Sigmoid colon (tissue), 7 donors: ENCODE results near the gene C1orf74. TPM values are rescaled to one million over a fixed set of nuclear protein-coding genes. Genes with fewer than 3 reads are reported as not detected.

Experiments
- DNase-seq: peaks from one replicate; pipeline ENCODE4 v3.0.0-alpha.2; 2019
- H3K27ac ChIP-seq, 4 donors: fragments of 200-600 bp; sonication (generic); one replicate each; pipeline ENCODE4 v1.5.1; 2016 to 2019; ENCODE audit warnings: mild to moderate bottlenecking in 1 of 4
- H3K27me3 ChIP-seq, 3 donors: fragments of 200-600 bp; sonication (generic); one replicate each; pipeline ENCODE4 v1.5.1; 2019; ENCODE audit warnings: mild to moderate bottlenecking in 1 of 3
- H3K36me3 ChIP-seq, 4 donors: fragments of 200-600 bp; sonication (generic); one replicate each; pipeline ENCODE4 v1.5.1; 2016 to 2019
- H3K4me1 ChIP-seq, 4 donors: fragments of 200-600 bp; sonication (generic); one replicate each; pipeline ENCODE4 v1.5.1; 2017 to 2019
- H3K4me3 ChIP-seq, 4 donors: fragments of 200-600 bp; sonication (generic); one replicate each; pipeline ENCODE4 v1.5.1; 2017 to 2019; ENCODE audit warnings: mild to moderate bottlenecking in 2 of 4, moderate library complexity in 1 of 4
- H3K9me3 ChIP-seq, 4 donors: fragments of 200-600 bp in 3 of 4; sonication (generic) in 3 of 4; one replicate each; pipeline versions ENCODE4 v1.5.1 to v1.6.1; 2013 to 2019
- CTCF ChIP-seq, 4 experiments: fragments of 450-650 bp in 3 of 4; fragments of 200-600 bp in 1 of 4; IDR thresholded peaks; one replicate each; pipeline ENCODE4 v1.5.1; 2016 to 2019; ENCODE audit warnings: antibody characterized with exemption in 4 of 4, mild to moderate bottlenecking in 3 of 4, moderate library complexity in 2 of 4
- EP300 ChIP-seq, 4 donors: sonication (generic); formaldehyde crosslinking; IDR thresholded peaks; one replicate each; pipeline ENCODE4 v1.6.1; 2017; ENCODE audit warnings: antibody characterized with exemption in 4 of 4
- POLR2A ChIP-seq, 2 donors: fragments of 450-650 bp; IDR thresholded peaks; one replicate each; pipeline ENCODE4 v1.6.1; 2016; ENCODE audit warnings: antibody characterized with exemption in 2 of 2, mild to moderate bottlenecking in 2 of 2, moderate library complexity in 2 of 2
- POLR2AphosphoS5 ChIP-seq, 4 donors: sonication (generic); formaldehyde crosslinking; IDR thresholded peaks; one replicate each; pipeline ENCODE4 v1.6.1; 2017; ENCODE audit warnings: antibody characterized with exemption in 4 of 4
- WGBS, 2 donors: extraction: QIAGEN DNeasy Blood & Tissue Kit; methylation state at CpG; one replicate each; pipeline ENCODE4 v1.1.7; 2013; 5-methylcytosine and 5-hydroxymethylcytosine counted together
- intact Hi-C: fragments of 100-400 bp; cut with DNase I; formaldehyde crosslinking; loops from one replicate; pipeline ENCODE4 v1.15.1; 2023
- polyA plus RNA-seq, 3 donors: library from polyadenylated mRNA; stranded (reverse); fragments of 200-250 nt; gene quantifications; one replicate each; pipeline ENCODE4 v1.2.3, GENCODE V29; 2013
- total RNA-seq, 4 donors: library from RNA; depleted of rRNA; stranded (reverse); fragments of >200 nt; gene quantifications; one replicate each; pipeline ENCODE4 v1.1.0, GENCODE V29; 2016
- donor health status: healthy with polysubstance abuse.
- donor health status: Bipolar disorder and iron deficiency.
- donor health status: healthy.

Gene C1orf74
- total and polyA plus RNA-seq, 7 donors, result 0.28 to 1.8 (median 1.2) TPM

GRCh38 chr1:209822706-209823105 is 38.3 kb upstream of the C1orf74 start:
- Histone ChIP-seq H3K4me1 (peaks cover 0 to 4% (median 0%) of the 10 kb centered on the region in 4 donors), H3K36me3 (no peaks in the 10 kb centered on the region), H3K9me3 (no peaks in the 10 kb centered on the region), H3K4me3 (no peak overlapping the region), H3K27me3 (no peaks in the 10 kb centered on the region), H3K27ac (no peak overlapping the region)
- no peak for DNase-seq
- intact Hi-C loops, result loop anchor here (10.0 kb wide), 1 partner anchor 58 kb away; no protein-coding TSS in a partner anchor
- TF ChIP-seq POLR2AphosphoS5 (IDR thresholded peaks at IDR 0.05), result no peak
- no peak for TF ChIP-seq EP300 (IDR thresholded peaks at IDR 0.05)
- TF ChIP-seq POLR2A (IDR thresholded peaks at IDR 0.05), result no peak
- TF ChIP-seq CTCF (IDR thresholded peaks at IDR 0.05), result no peak
- WGBS, 2 donors, result 34 to 59% methylated on average over 7 of the region's 7 CpGs

- 41 to 64% methylated on average over 4 of the region's 4 CpGs for WGBS, 2 donors
- DNase-seq, result no peak
- Histone ChIP-seq H3K4me1 (no peaks in the 10 kb centered on the region), H3K27me3 (no peaks in the 10 kb centered on the region), H3K4me3 (no peak overlapping the region), H3K9me3 (no peaks in the 10 kb centered on the region), H3K36me3 (no peaks in the 10 kb centered on the region), H3K27ac (no peak overlapping the region)
- intact Hi-C loops, result loop anchor here (10.0 kb wide), 1 partner anchor 56 kb away; no protein-coding TSS in a partner anchor
- no peak for TF ChIP-seq POLR2A (IDR thresholded peaks at IDR 0.05)
- TF ChIP-seq CTCF (IDR thresholded peaks at IDR 0.05), result no peak
- no peak for TF ChIP-seq EP300 (IDR thresholded peaks at IDR 0.05)
- no peak for TF ChIP-seq POLR2AphosphoS5 (IDR thresholded peaks at IDR 0.05)
Measured at GRCh38 chr1:209820986-209821385, 36.6 kb upstream of the C1orf74 start.

- intact Hi-C loops, result no loop called here
- H3K27me3 ChIP-seq, result no peaks in the 10 kb centered on the region
Measured at GRCh38 chr1:209819058-209819457, 34.7 kb upstream of the C1orf74 start.

GRCh38 chr1:209817691-209818090 is 33.3 kb upstream of the C1orf74 start:
- no peak overlapping the region for H3K27ac ChIP-seq
- no peak overlapping the region for H3K4me3 ChIP-seq
- no peaks in the 10 kb centered on the region for H3K9me3 ChIP-seq
- no peak for DNase-seq
- H3K4me1 ChIP-seq, result no peaks in the 10 kb centered on the region
- intact Hi-C loops, result no loop called here
- TF ChIP-seq POLR2AphosphoS5 (IDR thresholded peaks at IDR 0.05) (no peak), POLR2A (IDR thresholded peaks at IDR 0.05) (no peak), CTCF (IDR thresholded peaks at IDR 0.05) (no peak), EP300 (IDR thresholded peaks at IDR 0.05) (no peak)
- H3K27me3 ChIP-seq, result no peaks in the 10 kb centered on the region
- no peaks in the 10 kb centered on the region for H3K36me3 ChIP-seq
- 91% methylated on average over 1 of the region's 1 CpG for WGBS, 2 donors

More at GRCh38 chr1:209819058-209819457, 34.7 kb upstream of the C1orf74 start:
- H3K27ac ChIP-seq, result no peak overlapping the region
- no peaks in the 10 kb centered on the region for H3K4me1 ChIP-seq
- H3K9me3 ChIP-seq, result no peaks in the 10 kb centered on the region
- no peak for DNase-seq
- TF ChIP-seq CTCF (IDR thresholded peaks at IDR 0.05) (no peak), POLR2AphosphoS5 (IDR thresholded peaks at IDR 0.05) (no peak), POLR2A (IDR thresholded peaks at IDR 0.05) (no peak), EP300 (IDR thresholded peaks at IDR 0.05) (no peak)
- no peaks in the 10 kb centered on the region for H3K36me3 ChIP-seq
- 36 to 37% methylated on average over 1 of the region's 1 CpG for WGBS, 2 donors
- no peak overlapping the region for H3K4me3 ChIP-seq

- 63 to 77% methylated on average over 3 of the region's 3 CpGs for WGBS, 2 donors
- intact Hi-C loops, result no loop called here
- DNase-seq, result no peak
- no peak overlapping the region for H3K27ac ChIP-seq
- H3K27me3 ChIP-seq, result no peaks in the 10 kb centered on the region
- TF ChIP-seq POLR2A (IDR thresholded peaks at IDR 0.05) (no peak), CTCF (IDR thresholded peaks at IDR 0.05) (no peak)
- no peak overlapping the region for H3K4me3 ChIP-seq
- no peaks in the 10 kb centered on the region for H3K9me3 ChIP-seq
- H3K4me1 ChIP-seq, result no peaks in the 10 kb centered on the region
- H3K36me3 ChIP-seq, result no peaks in the 10 kb centered on the region
Measured at GRCh38 chr1:209816923-209817322, 32.6 kb upstream of the C1orf74 start.
